ENCODE measurements around the gene NMRK2.
"Not testable (repeated sequence)": the region's sequence is repeated elsewhere in the genome, so short reads cannot be mapped to it uniquely, and the experiment has no call there.

NMRK2 gene, protein sequence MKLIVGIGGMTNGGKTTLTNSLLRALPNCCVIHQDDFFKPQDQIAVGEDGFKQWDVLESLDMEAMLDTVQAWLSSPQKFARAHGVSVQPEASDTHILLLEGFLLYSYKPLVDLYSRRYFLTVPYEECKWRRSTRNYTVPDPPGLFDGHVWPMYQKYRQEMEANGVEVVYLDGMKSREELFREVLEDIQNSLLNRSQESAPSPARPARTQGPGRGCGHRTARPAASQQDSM

GRCh38 chr19:3932931-3933810 is at the start of gene NMRK2:
TSS of gene NMRK2 (plus strand) at chr19:3933069. CDS start at chr19:3933672, 603 bp downstream.
- Histone ChIP-seq H3K9me3 (ENCODE audit: control insufficient read depth, insufficient read depth, low read length) (no peaks in the 10 kb centered on the region), H3K4me3 (ENCODE audit: low read length) (peak within 1 kb of the TSS; percentile 71; the same call in 1 of the 2 replicates), H3K36me3 (ENCODE audit: control insufficient read depth, insufficient read depth, low read length) (no peaks in the 10 kb centered on the region), H3K4me1 (ENCODE audit: control insufficient read depth, insufficient read depth, low read length) (no peaks in the 10 kb centered on the region; the same call in 1 of the 2 replicates), H3K27me3 (ENCODE audit: control insufficient read depth, insufficient read depth, low read length) (no peaks in the 10 kb centered on the region), H3K27ac (ENCODE audit: low read length) (no peak within 1 kb of the TSS)
- no CpG with 5 or more reads among the region's 51 CpGs for WGBS (ENCODE audit: insufficient coverage, insufficient read length)
- DNase-seq (ENCODE audit: low read depth, low spot score): peak; percentile 50

DNA sequence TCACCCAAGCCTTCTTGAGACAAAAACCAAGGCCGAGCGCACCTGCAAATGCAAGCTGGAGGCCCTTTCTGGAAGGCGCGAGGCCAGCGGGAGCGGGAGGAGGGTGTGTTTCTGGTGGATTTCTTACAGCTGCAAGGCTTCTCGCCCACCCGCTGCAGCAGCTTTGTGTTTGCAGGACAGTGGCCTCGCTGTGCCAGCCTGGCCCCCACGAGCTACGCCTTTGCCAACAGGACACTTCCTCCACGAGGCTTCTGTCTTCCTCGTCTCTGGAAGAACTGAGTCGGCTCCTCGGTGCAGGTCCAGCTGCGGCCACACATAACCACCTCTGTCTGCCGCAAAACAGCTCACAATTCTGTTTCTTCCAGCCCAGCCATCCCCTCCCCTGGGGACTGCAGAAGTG is 42.3 kb upstream of the NMRK2 start:
- Histone ChIP-seq H3K27me3 (ENCODE audit: control insufficient read depth, insufficient read depth, low read length) (no peaks in the 10 kb centered on the region), H3K4me1 (ENCODE audit: control insufficient read depth, insufficient read depth, low read length) (no peaks in the 10 kb centered on the region; the same call in 1 of the 2 replicates), H3K4me3 (ENCODE audit: low read length) (peak overlapping the region; percentile 15; the same call in 1 of the 2 replicates), H3K27ac (ENCODE audit: low read length) (no peak overlapping the region), H3K9me3 (ENCODE audit: control insufficient read depth, insufficient read depth, low read length) (no peaks in the 10 kb centered on the region), H3K36me3 (ENCODE audit: control insufficient read depth, insufficient read depth, low read length) (peaks cover 20% of the 10 kb centered on the region)
- WGBS (ENCODE audit: insufficient coverage, insufficient read length): no CpG with 5 or more reads among the region's 17 CpGs
- no peak for DNase-seq (ENCODE audit: low read depth, low spot score)

- no peaks in the 10 kb centered on the region; the same call in 1 of the 2 replicates for H3K4me1 ChIP-seq (ENCODE audit: control insufficient read depth, insufficient read depth, low read length)
- no CpG with 5 or more reads among the region's 12 CpGs for WGBS (ENCODE audit: insufficient coverage, insufficient read length)
- no peak for DNase-seq (ENCODE audit: low read depth, low spot score)
- no peak overlapping the region for H3K4me3 ChIP-seq (ENCODE audit: low read length)
- no peak overlapping the region for H3K27ac ChIP-seq (ENCODE audit: low read length)
- H3K27me3 ChIP-seq (ENCODE audit: control insufficient read depth, insufficient read depth, low read length): no peaks in the 10 kb centered on the region
- H3K9me3 ChIP-seq (ENCODE audit: control insufficient read depth, insufficient read depth, low read length): no peaks in the 10 kb centered on the region
- H3K36me3 ChIP-seq (ENCODE audit: control insufficient read depth, insufficient read depth, low read length): peaks cover 17% of the 10 kb centered on the region
These were observed 39.2 kb upstream of the NMRK2 start for GRCh38 chr19:3893509-3894179.

DNA sequence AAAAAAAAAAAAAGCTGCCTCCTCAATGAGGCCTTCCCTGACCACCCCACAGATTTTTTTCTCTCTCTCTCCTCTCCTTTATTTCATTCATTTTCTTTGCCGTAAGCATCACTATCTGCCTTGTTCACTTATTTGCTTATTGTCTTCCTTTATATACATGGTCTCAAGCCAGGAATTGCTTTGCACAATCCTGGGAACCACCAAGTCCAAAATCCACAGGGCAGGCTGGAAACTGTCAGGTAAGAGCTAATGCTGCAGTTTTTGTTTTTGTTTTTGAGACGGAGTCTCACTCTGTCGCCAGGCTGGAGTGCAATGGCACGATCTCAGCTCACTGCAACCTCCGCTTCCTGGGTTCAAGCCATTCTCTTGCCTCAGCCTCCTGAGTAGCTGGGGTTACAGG is 37.9 kb upstream of the NMRK2 start:
- no CpG with 5 or more reads among the region's 5 CpGs for WGBS (ENCODE audit: insufficient coverage, insufficient read length)
- H3K36me3 ChIP-seq (ENCODE audit: control insufficient read depth, insufficient read depth, low read length): peaks cover 15% of the 10 kb centered on the region

GRCh38 chr19:3895788-3896187 is 37.1 kb upstream of the NMRK2 start:
- Histone ChIP-seq H3K4me3 (ENCODE audit: low read length) (no peak overlapping the region), H3K9me3 (ENCODE audit: control insufficient read depth, insufficient read depth, low read length) (no peaks in the 10 kb centered on the region), H3K27me3 (ENCODE audit: control insufficient read depth, insufficient read depth, low read length) (no peaks in the 10 kb centered on the region), H3K36me3 (ENCODE audit: control insufficient read depth, insufficient read depth, low read length) (peaks cover 12% of the 10 kb centered on the region), H3K27ac (ENCODE audit: low read length) (no peak overlapping the region), H3K4me1 (ENCODE audit: control insufficient read depth, insufficient read depth, low read length) (no peaks in the 10 kb centered on the region; the same call in 1 of the 2 replicates)
- no CpG with 5 or more reads among the region's 5 CpGs for WGBS (ENCODE audit: insufficient coverage, insufficient read length)
- no peak for DNase-seq (ENCODE audit: low read depth, low spot score)

More for the DNA sequence above, 37.9 kb upstream of the NMRK2 start:
- not testable (repeated sequence) for H3K4me1 ChIP-seq (ENCODE audit: control insufficient read depth, insufficient read depth, low read length); H3K27me3 ChIP-seq (ENCODE audit: control insufficient read depth, insufficient read depth, low read length); H3K4me3 ChIP-seq (ENCODE audit: low read length); H3K9me3 ChIP-seq (ENCODE audit: control insufficient read depth, insufficient read depth, low read length); H3K27ac ChIP-seq (ENCODE audit: low read length); DNase-seq (ENCODE audit: low read depth, low spot score)

GRCh38 chr19:3897936-3898335 is 34.9 kb upstream of the NMRK2 start:
- no CpG with 5 or more reads among the region's 4 CpGs for WGBS (ENCODE audit: insufficient coverage, insufficient read length)
- no peak for DNase-seq (ENCODE audit: low read depth, low spot score)
- Histone ChIP-seq H3K4me3 (ENCODE audit: low read length) (no peak overlapping the region), H3K36me3 (ENCODE audit: control insufficient read depth, insufficient read depth, low read length) (peaks cover 9% of the 10 kb centered on the region), H3K27me3 (ENCODE audit: control insufficient read depth, insufficient read depth, low read length) (no peaks in the 10 kb centered on the region), H3K27ac (ENCODE audit: low read length) (no peak overlapping the region), H3K9me3 (ENCODE audit: control insufficient read depth, insufficient read depth, low read length) (no peaks in the 10 kb centered on the region), H3K4me1 (ENCODE audit: control insufficient read depth, insufficient read depth, low read length) (no peaks in the 10 kb centered on the region; the same call in 1 of the 2 replicates)

GRCh38 chr19:3898426-3898825 is 34.4 kb upstream of the NMRK2 start:
- WGBS (ENCODE audit: insufficient coverage, insufficient read length): no CpG with 5 or more reads among the region's 3 CpGs

DNA sequence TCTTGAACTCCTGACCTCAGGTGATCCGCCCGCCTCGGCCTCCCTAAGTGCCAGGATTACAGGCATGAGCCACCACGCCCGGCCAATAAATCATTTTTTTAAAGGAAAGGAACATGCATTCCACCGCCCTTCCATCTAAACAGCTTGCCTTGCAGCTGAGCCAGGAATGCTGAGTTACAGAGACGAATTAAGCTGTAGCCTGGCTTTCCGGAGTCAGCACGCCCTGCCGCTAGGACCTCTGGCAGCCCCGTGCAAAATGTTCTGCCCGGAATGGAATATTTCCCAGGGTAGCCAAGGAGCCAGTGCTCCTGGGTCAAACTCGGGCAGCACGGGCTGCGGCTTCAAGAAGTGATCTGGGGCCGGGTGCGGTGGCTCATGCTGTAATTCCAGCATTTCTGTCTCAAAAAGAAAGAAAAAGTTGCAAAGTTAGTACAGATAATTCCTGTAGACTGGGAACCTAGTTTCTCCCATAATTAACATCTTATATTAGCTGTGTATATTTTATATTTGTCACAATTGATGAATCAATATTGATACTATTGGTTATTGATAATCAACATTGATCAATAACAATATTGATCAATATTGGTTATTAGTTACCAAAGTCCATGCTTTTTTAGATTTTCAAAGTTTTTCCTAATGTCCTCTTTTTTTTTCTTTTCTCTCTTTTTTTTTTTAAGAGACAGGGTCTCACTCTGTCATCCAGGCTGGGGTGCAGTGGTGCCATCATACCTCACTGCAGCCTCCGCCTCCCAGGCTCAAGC is 33.2 kb upstream of the NMRK2 start:
- Histone ChIP-seq H3K4me1 (ENCODE audit: control insufficient read depth, insufficient read depth, low read length) (no peaks in the 10 kb centered on the region; the same call in 1 of the 2 replicates), H3K27ac (ENCODE audit: low read length) (no peak overlapping the region), H3K9me3 (ENCODE audit: control insufficient read depth, insufficient read depth, low read length) (no peaks in the 10 kb centered on the region), H3K27me3 (ENCODE audit: control insufficient read depth, insufficient read depth, low read length) (no peaks in the 10 kb centered on the region), H3K4me3 (ENCODE audit: low read length) (no peak overlapping the region), H3K36me3 (ENCODE audit: control insufficient read depth, insufficient read depth, low read length) (peaks cover 5% of the 10 kb centered on the region)
- DNase-seq (ENCODE audit: low read depth, low spot score): no peak
- WGBS (ENCODE audit: insufficient coverage, insufficient read length): no CpG with 5 or more reads among the region's 18 CpGs

More at GRCh38 chr19:3898426-3898825, 34.4 kb upstream of the NMRK2 start:
- peaks cover 8% of the 10 kb centered on the region for H3K36me3 ChIP-seq (ENCODE audit: control insufficient read depth, insufficient read depth, low read length)
- H3K4me3 ChIP-seq (ENCODE audit: low read length): no peak overlapping the region
- DNase-seq (ENCODE audit: low read depth, low spot score): no peak
- no peak overlapping the region for H3K27ac ChIP-seq (ENCODE audit: low read length)
- no peaks in the 10 kb centered on the region for H3K27me3 ChIP-seq (ENCODE audit: control insufficient read depth, insufficient read depth, low read length)
- H3K9me3 ChIP-seq (ENCODE audit: control insufficient read depth, insufficient read depth, low read length): no peaks in the 10 kb centered on the region
- H3K4me1 ChIP-seq (ENCODE audit: control insufficient read depth, insufficient read depth, low read length): no peaks in the 10 kb centered on the region; the same call in 1 of the 2 replicates

DNA sequence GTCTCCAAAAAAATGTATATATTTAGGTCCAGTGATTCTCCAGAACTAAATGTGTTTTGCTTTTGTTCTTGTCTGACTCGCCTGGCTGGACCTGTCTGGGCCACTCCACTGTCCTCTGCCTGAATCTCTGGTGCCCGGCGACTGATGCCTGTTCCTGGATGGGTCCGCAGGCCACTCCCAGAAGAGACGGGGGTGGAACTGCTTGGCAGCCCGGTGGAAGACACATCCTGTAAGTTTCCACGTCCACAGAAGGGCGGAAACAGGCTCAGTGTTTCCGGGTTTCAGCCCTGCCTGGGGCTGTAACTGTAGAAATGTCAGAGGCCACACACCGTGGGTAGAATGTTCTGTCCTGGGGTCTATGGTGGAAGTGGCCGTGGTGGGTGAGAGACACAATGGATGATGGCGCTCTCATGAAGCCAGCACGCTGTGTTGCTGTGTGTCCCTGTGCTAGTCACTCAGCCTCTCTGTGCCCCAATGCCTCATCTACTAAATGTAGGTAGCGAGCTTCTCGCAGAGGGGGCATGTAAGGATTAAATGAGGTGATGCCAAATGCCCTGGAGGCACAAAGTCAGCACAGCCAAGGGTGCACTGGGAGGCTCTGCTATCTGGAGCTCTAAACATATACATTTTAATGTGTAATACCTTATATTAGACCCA is 30.4 kb upstream of the NMRK2 start:
- no CpG with 5 or more reads among the region's 15 CpGs for WGBS (ENCODE audit: insufficient coverage, insufficient read length)
- Histone ChIP-seq H3K27ac (ENCODE audit: low read length) (no peak overlapping the region), H3K36me3 (ENCODE audit: control insufficient read depth, insufficient read depth, low read length) (peaks cover 9% of the 10 kb centered on the region), H3K4me3 (ENCODE audit: low read length) (no peak overlapping the region), H3K9me3 (ENCODE audit: control insufficient read depth, insufficient read depth, low read length) (no peaks in the 10 kb centered on the region), H3K27me3 (ENCODE audit: control insufficient read depth, insufficient read depth, low read length) (no peaks in the 10 kb centered on the region), H3K4me1 (ENCODE audit: control insufficient read depth, insufficient read depth, low read length) (no peaks in the 10 kb centered on the region; the same call in 1 of the 2 replicates)
- DNase-seq (ENCODE audit: low read depth, low spot score): no peak
